ENCODE data around the gene PPP1R1C.

Gene PPP1R1C

GRCh38 chr2:181972431-181973170, 13.1 kb upstream of the PPP1R1C start:
- no peak for DNase-seq (ENCODE audit: low spot score)

GRCh38 chr2:181973171-181973783, 12.4 kb upstream of the PPP1R1C start:
- DNase-seq (ENCODE audit: low spot score): no peak

DNA sequence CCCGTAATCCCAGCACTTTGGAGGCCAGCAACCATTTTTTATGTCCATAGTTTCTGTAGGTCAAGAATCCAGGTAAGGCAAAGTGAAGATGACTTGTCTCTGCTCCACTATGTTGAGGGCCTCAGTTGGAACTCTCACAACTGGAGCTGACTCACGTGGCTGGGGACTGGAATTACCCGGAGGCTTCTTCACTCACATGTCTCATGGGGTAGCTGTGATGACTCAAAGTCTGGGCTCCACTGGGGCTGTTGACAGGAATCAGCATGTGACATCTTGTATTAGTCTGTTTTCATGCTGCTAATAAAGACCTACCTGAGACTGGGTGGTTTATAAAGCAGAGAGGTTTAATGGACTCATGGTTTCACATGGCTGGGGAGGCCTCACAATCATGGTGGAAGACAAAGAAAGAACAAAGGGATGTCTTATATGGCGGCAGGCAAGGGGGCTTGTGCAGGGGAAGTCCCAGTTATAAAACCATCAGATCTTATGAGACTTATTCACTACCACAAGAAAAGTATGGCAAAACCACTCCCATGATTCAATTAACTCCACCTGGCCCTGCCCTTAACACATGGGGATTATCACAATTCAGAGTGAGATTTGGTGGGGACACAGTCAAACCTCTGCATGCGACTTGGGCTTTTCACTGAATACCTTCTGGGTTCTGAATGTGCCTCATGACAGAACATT, 7.8 kb upstream of the PPP1R1C start:
- no peak for DNase-seq (ENCODE audit: low spot score)

GRCh38 chr2:181978351-181979150, 7.1 kb upstream of the PPP1R1C start:
- DNase-seq (ENCODE audit: low spot score): no peak

- DNase-seq (ENCODE audit: low spot score): no peak
These were observed 1.6 kb upstream of the PPP1R1C start for GRCh38 chr2:181984060-181984459.

- no peak for DNase-seq (ENCODE audit: low spot score)
These were observed 630 bp upstream of the PPP1R1C start for GRCh38 chr2:181984814-181985631.

- DNase-seq (ENCODE audit: low spot score): no peak
These were observed 2.7 kb downstream of the PPP1R1C start for GRCh38 chr2:181988154-181988924.

DNA sequence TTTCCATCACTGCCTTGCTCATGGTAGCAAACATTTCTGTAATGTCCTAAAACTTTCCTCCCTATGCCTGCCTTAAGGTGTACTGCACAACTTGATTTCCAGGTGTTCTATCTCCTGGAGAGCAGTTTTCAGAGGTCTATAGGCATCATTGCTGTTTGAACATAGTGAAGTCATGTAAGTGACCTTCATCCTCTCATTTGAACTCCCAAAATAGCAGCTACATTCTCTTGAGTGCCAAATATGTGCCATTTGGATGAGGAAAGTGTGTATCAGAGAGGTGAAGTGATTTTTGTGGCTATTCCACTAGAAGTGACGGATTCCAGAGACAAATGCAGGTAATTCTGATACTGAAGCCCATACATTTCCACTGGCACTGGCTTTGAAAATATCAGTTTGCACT, 3.4 kb downstream of the PPP1R1C start:
- DNase-seq (ENCODE audit: low spot score): no peak

DNA sequence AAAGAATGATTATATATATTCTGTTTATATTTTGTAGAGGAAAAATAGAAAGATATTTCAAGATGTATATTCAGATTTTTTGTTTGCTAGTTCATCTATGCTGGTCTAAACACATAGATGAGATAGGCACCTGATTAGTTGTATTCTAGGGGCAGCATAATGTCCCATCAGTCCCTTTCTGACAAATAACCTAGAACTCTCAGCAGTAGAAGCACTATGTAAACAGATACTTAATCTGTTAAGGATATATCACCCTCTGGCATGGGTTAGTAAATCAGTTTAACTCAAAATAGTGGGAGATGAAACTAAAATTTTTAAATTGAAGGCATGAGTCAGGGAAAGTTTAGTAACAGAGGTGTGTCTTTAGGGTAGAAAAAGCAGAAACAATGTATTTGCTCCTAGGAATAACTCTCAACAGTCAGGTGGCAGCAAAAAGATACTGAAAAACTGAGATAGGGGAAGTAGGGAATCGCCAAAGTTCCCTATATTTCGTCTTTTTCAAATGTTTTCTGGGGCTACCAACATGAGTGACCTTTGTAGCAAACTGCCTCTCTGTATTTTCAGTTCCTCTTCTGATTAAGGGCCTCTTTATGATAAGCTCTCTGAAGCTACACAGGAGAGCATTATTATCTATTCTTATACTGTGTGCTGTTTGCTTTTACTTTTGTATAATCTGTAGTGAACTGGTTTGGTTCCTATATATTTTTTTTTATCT, 5.7 kb downstream of the PPP1R1C start:
- DNase-seq (ENCODE audit: low spot score): no peak

DNA sequence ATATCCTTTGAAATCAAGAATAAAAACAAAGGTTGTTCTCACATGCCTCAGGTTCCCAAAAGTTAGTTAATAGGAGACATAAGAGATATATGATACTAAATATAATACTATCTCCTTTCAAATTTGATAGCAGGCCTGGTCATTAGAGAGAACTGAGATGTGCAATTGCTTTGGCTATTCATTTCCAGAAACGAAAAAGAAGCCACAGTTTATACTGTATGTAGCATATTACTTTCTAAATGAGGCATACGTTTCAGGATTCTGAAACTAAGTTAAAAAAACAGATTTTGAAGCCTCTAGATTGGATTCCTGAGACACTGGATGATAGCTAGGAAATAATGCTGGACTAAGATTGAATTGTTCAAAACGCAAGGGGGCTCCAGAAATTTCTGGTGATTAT, 7.1 kb downstream of the PPP1R1C start:
- no peak for DNase-seq (ENCODE audit: low spot score)

DNA sequence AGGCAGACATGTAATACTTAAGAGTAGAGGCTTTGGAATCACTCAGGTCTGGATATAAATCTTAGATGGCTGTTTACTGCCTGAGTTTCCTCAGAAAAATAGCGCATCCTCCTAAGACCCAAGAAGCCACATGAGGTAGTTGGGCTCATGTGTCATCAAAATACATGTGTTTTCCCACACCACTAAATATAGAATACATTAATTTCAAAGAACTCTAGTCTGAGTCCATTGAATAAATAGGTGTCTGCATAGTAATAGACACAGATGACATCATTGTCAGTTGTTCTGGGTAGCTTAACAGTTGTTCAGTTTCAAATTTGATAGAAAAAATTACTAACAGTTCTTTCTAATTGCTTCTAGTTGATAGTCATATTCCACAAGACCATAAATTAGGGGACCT, 9.6 kb downstream of the PPP1R1C start:
- DNase-seq (ENCODE audit: low spot score): no peak

- no peak for DNase-seq (ENCODE audit: low spot score)
These were observed 12.6 kb downstream of the PPP1R1C start for GRCh38 chr2:181998041-181998835.

- no peak for DNase-seq (ENCODE audit: low spot score)
These were observed 13.4 kb downstream of the PPP1R1C start for GRCh38 chr2:181998891-181999654.

GRCh38 chr2:181999911-182000310, 14.3 kb downstream of the PPP1R1C start:
- no peak for DNase-seq (ENCODE audit: low spot score)

DNA sequence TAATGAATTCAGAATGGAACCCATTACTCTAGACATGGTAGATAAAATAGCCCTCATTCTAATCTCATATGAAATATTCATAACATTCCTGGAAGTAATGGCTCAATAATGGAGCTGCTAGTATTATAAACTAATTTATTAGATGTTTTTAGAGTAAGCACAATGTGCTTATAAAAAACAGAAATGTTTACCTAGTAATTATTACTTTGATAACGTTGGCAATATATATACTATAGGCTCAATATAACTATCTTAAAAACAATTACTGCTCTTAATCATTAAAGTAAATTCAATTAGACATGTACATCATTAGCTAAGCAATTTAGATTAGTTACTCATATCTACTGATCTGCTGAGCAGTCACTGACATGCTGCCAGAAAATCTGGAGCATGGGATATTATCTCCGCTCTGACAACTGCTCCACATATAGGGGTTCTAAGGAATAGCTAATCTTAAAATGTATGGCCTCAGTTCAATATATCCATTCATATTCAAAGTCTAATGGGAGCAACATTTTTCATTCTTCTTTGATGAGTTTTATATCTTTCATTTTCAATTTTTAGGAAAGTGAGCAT, 19.4 kb downstream of the PPP1R1C start:
- DNase-seq (ENCODE audit: low spot score): no peak

DNA sequence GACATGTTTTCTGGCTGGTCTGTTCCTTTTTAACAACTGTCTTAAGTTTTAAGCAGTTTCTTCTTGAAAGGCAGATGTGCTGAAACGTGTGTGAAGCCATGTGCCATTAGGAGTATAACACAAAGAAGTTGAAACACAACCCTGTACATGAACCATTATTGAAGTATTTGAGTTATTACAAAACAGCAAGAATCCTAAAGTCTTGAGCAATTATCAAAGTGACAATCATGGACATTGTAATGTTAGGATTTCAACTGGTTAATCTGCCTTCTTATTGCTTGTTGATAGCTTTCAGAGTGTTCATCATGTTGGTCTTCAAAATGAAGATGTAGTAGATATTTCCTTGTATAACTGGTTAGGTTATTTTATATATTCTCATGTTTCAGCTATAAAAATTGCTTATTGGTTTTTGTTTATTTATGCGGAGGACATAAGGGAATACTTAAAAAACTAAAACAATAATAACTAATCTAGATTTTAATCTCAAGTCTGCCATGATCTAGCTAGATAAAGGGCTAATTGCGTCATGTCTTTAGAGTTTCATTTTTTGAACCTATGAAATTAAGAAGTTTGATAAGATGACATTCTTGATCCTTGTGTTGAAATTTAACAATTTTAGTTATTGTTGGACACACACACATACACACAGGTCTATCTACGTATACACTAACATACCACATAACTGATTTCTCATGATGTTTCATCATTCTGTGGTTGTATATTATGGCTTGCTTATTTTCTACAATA, 21.1 kb downstream of the PPP1R1C start:
- no peak for DNase-seq (ENCODE audit: low spot score)

DNA sequence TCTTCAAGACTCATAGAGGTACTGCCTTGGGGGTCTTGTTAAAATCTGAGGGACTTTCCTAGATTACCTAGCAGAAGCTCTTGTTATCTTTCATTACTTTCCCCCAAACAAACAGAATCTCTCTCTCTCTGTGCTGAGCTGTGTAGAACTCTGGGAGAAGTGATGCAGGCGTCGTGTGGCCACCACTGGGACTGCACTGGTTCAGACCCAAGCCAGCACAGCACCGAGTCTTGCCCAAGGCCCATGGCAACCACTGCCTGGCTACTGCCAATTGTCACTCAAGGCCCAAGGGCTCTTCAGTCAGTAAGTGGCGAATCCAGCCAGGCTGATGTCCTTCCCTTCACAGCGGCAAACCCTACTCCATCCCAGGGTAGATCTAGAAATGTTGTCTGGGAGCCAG, 28.6 kb downstream of the PPP1R1C start:
- no peak for DNase-seq (ENCODE audit: low spot score)

All from LoVo (cell line).